GM19193 (cell line): Measurements from ENCODE around the gene TMEM191C.

ENCODE experiments used
- POLR2A ChIP-seq: IDR thresholded peaks from 4 replicates; pipeline ENCODE4 v1.6.1; 2011; ENCODE audit not compliant: insufficient read depth, insufficient read length; ENCODE audit errors: extremely low read depth

Gene TMEM191C

GRCh38 chr22:21451545-21452520, 15.4 kb upstream of the TMEM191C start:
- no peak for TF ChIP-seq POLR2A

GRCh38 chr22:21455334-21456089, 11.7 kb upstream of the TMEM191C start:
- no peak for TF ChIP-seq POLR2A

GRCh38 chr22:21457023-21457787, 10.0 kb upstream of the TMEM191C start:
- no peak for TF ChIP-seq POLR2A
